Astrocyte (in vitro differentiated cells and primary cell): ENCODE data around the gene AGRN. TPM values are rescaled to one million over a fixed set of nuclear protein-coding genes. Genes with fewer than 3 reads are reported as not detected.

Experiments used
- DNase-seq: peaks from one replicate; pipeline ENCODE4 v3.0.0-alpha.2; 2010; ENCODE audit warnings: low read depth
- FAIRE-seq: peaks from 2 replicates; lab custom pipeline; 2011; peaks lifted over from hg19 to GRCh38; lab: Jason Lieb, UNC
- H2AFZ ChIP-seq: 2 replicates; pipeline ENCODE4 v1.6.0; 2012; ENCODE audit warnings: low read depth, low read length, inconsistent platforms
- H3K27ac ChIP-seq: 2 replicates; pipeline ENCODE4 v1.5.1; 2011; ENCODE audit warnings: low read depth, low read length, inconsistent platforms
- H3K27me3 ChIP-seq: 2 replicates; pipeline ENCODE4 v1.6.0; 2011; ENCODE audit warnings: low read length, inconsistent platforms; ENCODE audit not compliant: insufficient read depth
- H3K36me3 ChIP-seq: 2 replicates; pipeline ENCODE4 v1.5.1; 2011; ENCODE audit warnings: low read length, inconsistent platforms; ENCODE audit not compliant: insufficient read depth
- H3K4me1 ChIP-seq: 2 replicates; pipeline ENCODE4 v1.5.1; 2011; ENCODE audit warnings: low read length, inconsistent platforms; ENCODE audit not compliant: insufficient read depth
- H3K4me2 ChIP-seq: 2 replicates; pipeline ENCODE4 v1.6.0; 2012; ENCODE audit warnings: low read length, inconsistent platforms
- H3K4me3 ChIP-seq: 2 replicates; pipeline ENCODE4 v1.5.1; 2011; ENCODE audit warnings: low read depth, mild to moderate bottlenecking, low read length, inconsistent platforms; ENCODE audit not compliant: insufficient read depth
- H3K79me2 ChIP-seq: 2 replicates; pipeline ENCODE4 v1.6.0; 2012; ENCODE audit warnings: mild to moderate bottlenecking, low read length, inconsistent platforms; ENCODE audit not compliant: insufficient read depth
- H3K9ac ChIP-seq: 2 replicates; pipeline ENCODE4 v1.6.0; 2012; ENCODE audit warnings: mild to moderate bottlenecking, low read length, inconsistent platforms
- H3K9me3 ChIP-seq: 2 replicates; pipeline ENCODE4 v1.5.1; 2012; ENCODE audit warnings: low read depth, mild to moderate bottlenecking, low read length, inconsistent platforms; ENCODE audit not compliant: insufficient read depth
- H4K20me1 ChIP-seq: 2 replicates; pipeline ENCODE4 v1.6.0; 2012; ENCODE audit warnings: low read length, inconsistent platforms; ENCODE audit not compliant: insufficient read depth
- H3K27ac Mint-ChIP-seq: one replicate; pipeline ENCODE4 v1.8.0; 2021; ENCODE audit warnings: mild to moderate bottlenecking, mixed read lengths; ENCODE audit not compliant: unreplicated experiment
- H3K27me3 Mint-ChIP-seq: one replicate; pipeline ENCODE4 v1.8.0; 2021; ENCODE audit warnings: low read depth, mixed read lengths; ENCODE audit not compliant: unreplicated experiment
- H3K36me3 Mint-ChIP-seq: one replicate; pipeline ENCODE4 v1.8.0; 2021; ENCODE audit warnings: low read depth, mixed read lengths; ENCODE audit not compliant: unreplicated experiment
- H3K4me1 Mint-ChIP-seq: one replicate; pipeline ENCODE4 v1.8.0; 2021; ENCODE audit warnings: low read depth, mixed read lengths; ENCODE audit not compliant: unreplicated experiment
- H3K4me3 Mint-ChIP-seq: one replicate; pipeline ENCODE4 v1.8.0; 2021; ENCODE audit warnings: mild to moderate bottlenecking, moderate library complexity, mixed read lengths; ENCODE audit not compliant: unreplicated experiment
- H3K9me3 Mint-ChIP-seq: one replicate; pipeline ENCODE4 v1.8.0; 2021; ENCODE audit warnings: mild to moderate bottlenecking, mixed read lengths; ENCODE audit not compliant: unreplicated experiment
- EZH2 ChIP-seq: IDR thresholded peaks from 2 replicates; pipeline ENCODE4 v1.6.1; 2012; ENCODE audit warnings: mild to moderate bottlenecking, low read length, inconsistent platforms; ENCODE audit not compliant: insufficient read depth
- total RNA-seq: library from RNA; stranded (reverse); gene quantifications from 2 replicates; pipeline ENCODE4 v1.2.1, GENCODE V29; 2021
- TF ChIP-seq, protein P1 (sequence below): IDR thresholded peaks from 2 replicates; pipeline ENCODE4 v1.5.1; 2011; ENCODE audit warnings: low read depth, mild to moderate bottlenecking, inconsistent platforms, low read length, moderate library complexity; ENCODE audit not compliant: insufficient read depth

AGRN gene
- total RNA-seq, 1 donor from 2014 or later, result 589 TPM

DNA sequence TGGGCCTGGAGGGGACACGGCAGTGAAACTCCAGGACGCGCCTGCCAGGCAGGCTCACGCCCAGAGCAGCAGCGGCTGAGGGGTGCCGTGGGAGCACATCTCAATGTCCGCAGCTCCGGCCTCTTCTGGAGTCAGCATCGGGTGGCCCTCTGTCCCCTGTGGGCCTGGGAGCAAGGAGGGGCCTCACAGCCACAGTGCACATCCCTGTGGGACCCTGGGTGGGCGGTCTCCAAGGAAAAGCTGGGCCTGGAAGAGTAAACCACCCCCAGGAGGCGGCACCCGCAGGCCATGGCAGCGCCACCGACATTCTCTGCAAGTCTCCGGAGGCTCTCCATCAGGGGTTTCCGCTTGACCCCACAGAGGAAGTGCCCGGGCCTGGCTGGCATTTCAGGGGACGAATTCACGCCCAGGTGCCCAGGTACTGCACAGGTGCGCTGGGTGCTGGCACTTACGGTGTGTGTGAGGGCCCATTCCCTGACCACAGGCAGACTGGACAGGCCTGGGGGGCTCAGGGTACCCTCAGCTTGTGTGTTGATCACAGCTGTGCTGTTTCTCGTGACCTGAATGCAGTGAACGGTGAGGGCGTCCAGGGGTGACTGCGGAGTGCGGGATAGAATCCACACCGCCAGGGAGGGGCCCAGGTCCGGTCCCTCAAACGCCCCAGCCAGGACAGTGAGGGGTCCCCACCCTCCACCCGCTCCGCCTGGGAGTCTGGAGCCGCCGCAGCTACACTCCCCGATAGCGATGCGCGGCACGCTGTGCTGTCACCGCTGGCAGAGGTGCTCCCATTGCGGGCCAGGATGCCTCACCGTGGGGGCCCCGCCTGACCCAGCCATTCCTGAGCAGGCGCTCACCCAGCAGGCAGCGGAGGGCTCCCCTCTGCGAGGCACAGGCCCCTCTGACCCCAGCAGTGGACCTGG is 70.8 kb downstream of the AGRN start:
- FAIRE-seq (no peak), DNase-seq (no peak)
- Mint-ChIP-seq H3K4me3 (no peak overlapping the region), H3K36me3 (peaks cover 4% of the 10 kb centered on the region), H3K27me3 (no peaks in the 10 kb centered on the region), H3K27ac (no peak overlapping the region), H3K4me1 (no peaks in the 10 kb centered on the region), H3K9me3 (no peaks in the 10 kb centered on the region)
- Histone ChIP-seq H4K20me1 (no peaks in the 10 kb centered on the region), H3K27me3 (no peaks in the 10 kb centered on the region), H3K4me3 (no peak overlapping the region), H3K4me2 (no peak overlapping the region), H3K36me3 (no peaks in the 10 kb centered on the region), H3K9me3 (no peaks in the 10 kb centered on the region), H3K79me2 (no peaks in the 10 kb centered on the region), H3K27ac (no peak overlapping the region), H3K9ac (no peak overlapping the region), H2AFZ (no peak overlapping the region), H3K4me1 (no peaks in the 10 kb centered on the region)
- TF ChIP-seq EZH2, result no peak
- TF ChIP-seq, protein P1, sequence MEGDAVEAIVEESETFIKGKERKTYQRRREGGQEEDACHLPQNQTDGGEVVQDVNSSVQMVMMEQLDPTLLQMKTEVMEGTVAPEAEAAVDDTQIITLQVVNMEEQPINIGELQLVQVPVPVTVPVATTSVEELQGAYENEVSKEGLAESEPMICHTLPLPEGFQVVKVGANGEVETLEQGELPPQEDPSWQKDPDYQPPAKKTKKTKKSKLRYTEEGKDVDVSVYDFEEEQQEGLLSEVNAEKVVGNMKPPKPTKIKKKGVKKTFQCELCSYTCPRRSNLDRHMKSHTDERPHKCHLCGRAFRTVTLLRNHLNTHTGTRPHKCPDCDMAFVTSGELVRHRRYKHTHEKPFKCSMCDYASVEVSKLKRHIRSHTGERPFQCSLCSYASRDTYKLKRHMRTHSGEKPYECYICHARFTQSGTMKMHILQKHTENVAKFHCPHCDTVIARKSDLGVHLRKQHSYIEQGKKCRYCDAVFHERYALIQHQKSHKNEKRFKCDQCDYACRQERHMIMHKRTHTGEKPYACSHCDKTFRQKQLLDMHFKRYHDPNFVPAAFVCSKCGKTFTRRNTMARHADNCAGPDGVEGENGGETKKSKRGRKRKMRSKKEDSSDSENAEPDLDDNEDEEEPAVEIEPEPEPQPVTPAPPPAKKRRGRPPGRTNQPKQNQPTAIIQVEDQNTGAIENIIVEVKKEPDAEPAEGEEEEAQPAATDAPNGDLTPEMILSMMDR, result no peak

- H3K4me1 Mint-ChIP-seq, result no peaks in the 10 kb centered on the region
- no peaks in the 10 kb centered on the region for H3K36me3 ChIP-seq
- TF ChIP-seq EZH2, result no peak
- TF ChIP-seq, protein P1, result no peak
- DNase-seq (no peak), FAIRE-seq (no peak)
- H2AFZ ChIP-seq, result no peak overlapping the region
- no peak overlapping the region for H3K4me2 ChIP-seq
- H3K36me3 Mint-ChIP-seq, result peaks cover 4% of the 10 kb centered on the region
- H3K27me3 Mint-ChIP-seq, result no peaks in the 10 kb centered on the region
- H3K9me3 Mint-ChIP-seq, result no peaks in the 10 kb centered on the region
- H3K4me1 ChIP-seq, result no peaks in the 10 kb centered on the region
- no peak overlapping the region for H3K4me3 Mint-ChIP-seq
- no peak overlapping the region for H3K4me3 ChIP-seq
- no peak overlapping the region for H3K27ac Mint-ChIP-seq
- H3K9ac ChIP-seq, result no peak overlapping the region
- no peaks in the 10 kb centered on the region for H4K20me1 ChIP-seq
- H3K9me3 ChIP-seq, result no peaks in the 10 kb centered on the region
- no peaks in the 10 kb centered on the region for H3K27me3 ChIP-seq
- no peaks in the 10 kb centered on the region for H3K79me2 ChIP-seq
- H3K27ac ChIP-seq, result no peak overlapping the region
Measured at GRCh38 chr1:1091344-1092148, 71.6 kb downstream of the AGRN start.
